Ovary (tissue), 9 donors: Measurements from ENCODE around the gene LYPD3. TPM values are rescaled to one million over a fixed set of nuclear protein-coding genes. Genes with fewer than 3 reads are reported as not detected.

Experiments
- DNase-seq, 5 donors: peaks; one replicate each; pipeline ENCODE4 v3.0.0-alpha.2; 2019 to 2020
- H3K27ac ChIP-seq, 2 donors: fragments of 200-600 bp; one replicate each; pipeline versions ENCODE4 v1.5.1 to v1.8.0; 2019 to 2022
- H3K27me3 ChIP-seq: fragments of 200-600 bp; one replicate; pipeline ENCODE4 v1.8.0; 2022
- H3K36me3 ChIP-seq: fragments of 200-600 bp; sonication (generic); one replicate; pipeline ENCODE4 v1.5.1; 2019
- H3K4me1 ChIP-seq: one replicate; pipeline ENCODE4 v1.8.1; 2013; ENCODE audit warnings: mild to moderate bottlenecking, moderate library complexity; ENCODE audit not compliant: insufficient read depth
- H3K4me3 ChIP-seq: fragments of 200-600 bp; sonication (generic); one replicate; pipeline ENCODE4 v1.5.1; 2017
- H3K9me3 ChIP-seq, 2 donors: fragments of 200-600 bp in 1 of 2; sonication (generic) in 1 of 2; one replicate each; pipeline versions ENCODE4 v1.5.1 to v1.8.1; 2013 to 2019; ENCODE audit warnings: mild to moderate bottlenecking in 1 of 2, moderate library complexity in 1 of 2
- EP300 ChIP-seq: sonication (generic); formaldehyde crosslinking; IDR thresholded peaks from one replicate; pipeline ENCODE4 v1.6.1; 2017; ENCODE audit warnings: antibody characterized with exemption
- POLR2A ChIP-seq: fragments of 450-650 bp; IDR thresholded peaks from one replicate; pipeline ENCODE4 v1.6.1; 2017; ENCODE audit warnings: antibody characterized with exemption, mild to moderate bottlenecking, moderate library complexity
- WGBS, 3 donors: extraction: QIAGEN DNeasy Blood & Tissue Kit in 1 of 3; methylation state at CpG; one replicate each; pipeline versions ENCODE4 v1.1.5 to v1.1.7; 2013 to 2017; 5-methylcytosine and 5-hydroxymethylcytosine counted together
- intact Hi-C, 4 donors: fragments of 100-400 bp; cut with DNase I; formaldehyde crosslinking; loops; one replicate each; pipeline versions ENCODE4 v1.11.0 to v1.15.1; 2022 to 2023
- polyA plus RNA-seq, 2 donors: library from polyadenylated mRNA; stranded (reverse); fragments of 200-250 nt in 1 of 2; fragments of 350-450 nt in 1 of 2; fragmentation: Illumina TruSeq in 1 of 2; extraction: RNeasy Lipid Tissue Mini Kit (QIAGEN cat#74804) in 1 of 2; gene quantifications; one replicate each; pipeline ENCODE4 v1.2.3, GENCODE V29; 2013 to 2014
- total RNA-seq, 7 donors: library from RNA; depleted of rRNA in 2 of 7; stranded (reverse); fragments of >200 nt in 2 of 7; fragmentation: NEBNext Ultra II Directional in 3 of 7; extraction: Animal tissue kit (Norgen Biotek cat#: 25700) in 3 of 7; gene quantifications; one replicate each; pipeline versions ENCODE4 v1.1.0 to v1.2.4, GENCODE V29; 2016 to 2023
- TF ChIP-seq, protein P1 (sequence below), 3 donors: fragments of 450-650 bp in 2 of 3; fragments of 200-600 bp in 1 of 3; IDR thresholded peaks; one replicate each; pipeline versions ENCODE4 v1.5.1 to v1.8.0; 2016 to 2022; ENCODE audit warnings: antibody characterized with exemption in 3 of 3, mild to moderate bottlenecking in 1 of 3
- donor health status: DM: no; HTN: no; CAD: no; lungs with moderate emphysema.
- donor health status: DM: no; HTN: no; CAD: no.
- donor health status: Bipolar disorder and iron deficiency.
- donor health status: DM: yes; HTN: yes; CAD: no.
- donor health status: DM: no; HTN: no; CAD: no.
- donor health status: DM: yes; HTN: yes; CAD: no.

The LYPD3 gene
- total and polyA plus RNA-seq, 9 donors: 1.8 to 15.1 (median 4.0) TPM

GRCh38 chr19:43464134-43464775 is 1.2 kb downstream of the LYPD3 start:
- TF ChIP-seq, protein P1, sequence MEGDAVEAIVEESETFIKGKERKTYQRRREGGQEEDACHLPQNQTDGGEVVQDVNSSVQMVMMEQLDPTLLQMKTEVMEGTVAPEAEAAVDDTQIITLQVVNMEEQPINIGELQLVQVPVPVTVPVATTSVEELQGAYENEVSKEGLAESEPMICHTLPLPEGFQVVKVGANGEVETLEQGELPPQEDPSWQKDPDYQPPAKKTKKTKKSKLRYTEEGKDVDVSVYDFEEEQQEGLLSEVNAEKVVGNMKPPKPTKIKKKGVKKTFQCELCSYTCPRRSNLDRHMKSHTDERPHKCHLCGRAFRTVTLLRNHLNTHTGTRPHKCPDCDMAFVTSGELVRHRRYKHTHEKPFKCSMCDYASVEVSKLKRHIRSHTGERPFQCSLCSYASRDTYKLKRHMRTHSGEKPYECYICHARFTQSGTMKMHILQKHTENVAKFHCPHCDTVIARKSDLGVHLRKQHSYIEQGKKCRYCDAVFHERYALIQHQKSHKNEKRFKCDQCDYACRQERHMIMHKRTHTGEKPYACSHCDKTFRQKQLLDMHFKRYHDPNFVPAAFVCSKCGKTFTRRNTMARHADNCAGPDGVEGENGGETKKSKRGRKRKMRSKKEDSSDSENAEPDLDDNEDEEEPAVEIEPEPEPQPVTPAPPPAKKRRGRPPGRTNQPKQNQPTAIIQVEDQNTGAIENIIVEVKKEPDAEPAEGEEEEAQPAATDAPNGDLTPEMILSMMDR (IDR thresholded peaks at IDR 0.05): no peak
- no peak for TF ChIP-seq EP300
- no peak for TF ChIP-seq POLR2A
- 6 to 11% (median 11%) methylated on average over 33 of the region's 33 CpGs for WGBS, 3 donors
- peak; percentile 81 to 89 (median 88) for DNase-seq
- H3K27me3 ChIP-seq: no peaks in the 10 kb centered on the region
- intact Hi-C loops: loop anchor here in 2 of 4 donors (5.0 kb wide), 3 partner anchors 38 to 63 kb away; partner anchors contain the start of genes ETHE1 (in 1 of the 2) and PHLDB3 (in 1 of the 2)
- no peaks in the 10 kb centered on the region for H3K4me1 ChIP-seq
- peak overlapping the region; percentile 61 for H3K4me3 ChIP-seq
- no peaks in the 10 kb centered on the region for H3K36me3 ChIP-seq
- H3K9me3 ChIP-seq: no peaks in the 10 kb centered on the region
- H3K27ac ChIP-seq: peak overlapping the region; percentile 78 to 92

DNA sequence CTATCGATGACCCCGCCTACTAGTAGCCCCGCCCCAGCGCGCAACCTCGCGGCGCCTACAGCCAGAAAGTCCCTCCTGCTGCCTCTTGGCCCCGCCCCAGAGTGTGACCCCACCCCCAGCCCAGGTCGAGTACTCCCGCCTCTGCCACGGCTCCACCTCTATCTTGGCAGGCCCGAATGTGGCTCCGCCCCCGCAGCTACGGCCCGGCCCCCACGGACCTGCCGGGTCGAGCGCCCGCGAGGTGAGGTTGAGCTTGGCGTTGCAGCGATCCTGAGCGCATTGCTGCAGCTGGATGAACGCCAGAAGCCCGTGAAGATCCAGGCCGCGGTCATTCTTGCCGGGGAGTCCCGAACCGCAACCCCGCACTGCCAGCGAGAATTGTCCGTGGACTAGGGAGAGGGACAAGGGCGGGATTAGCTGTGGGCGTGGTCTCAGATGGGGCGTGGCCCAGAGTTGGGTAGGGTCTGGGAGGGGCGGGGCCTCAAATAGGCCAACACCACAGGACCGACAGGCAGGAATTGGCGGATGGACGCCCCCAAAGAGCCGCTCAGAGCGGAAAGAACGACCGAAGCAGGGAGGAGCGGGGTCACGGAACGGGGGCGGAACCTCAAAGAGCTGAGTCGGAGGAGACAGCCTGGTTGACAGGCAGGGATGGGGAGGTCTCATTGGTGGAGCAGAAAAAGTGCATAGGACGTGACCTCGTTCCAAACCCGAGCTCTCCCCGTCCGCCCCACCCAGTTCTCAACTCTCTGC is 1.9 kb downstream of the LYPD3 start:
- Histone ChIP-seq H3K4me1 (no peaks in the 10 kb centered on the region), H3K36me3 (no peaks in the 10 kb centered on the region), H3K27ac (peak overlapping the region; percentile 78 to 92), H3K4me3 (peak overlapping the region; percentile 61), H3K27me3 (no peaks in the 10 kb centered on the region), H3K9me3 (no peaks in the 10 kb centered on the region)
- intact Hi-C loops: loop anchor here in 2 of 4 donors (5.0 kb wide), 3 partner anchors 39 to 64 kb away; partner anchors contain the start of genes ETHE1 (in 1 of the 2) and PHLDB3 (in 1 of the 2)
- TF ChIP-seq POLR2A: no peak
- 0 to 1% (median 0%) methylated on average over 49 to 57 of the region's 57 CpGs for WGBS, 3 donors
- DNase-seq: peak; percentile 97 to 99 (median 98)

GRCh38 chr19:43462785-43463380 is 2.5 kb downstream of the LYPD3 start:
- intact Hi-C loops: loop anchor here in 2 of 4 donors (5.0 kb wide), 3 partner anchors 39 to 64 kb away; partner anchors contain the start of genes ETHE1 (in 1 of the 2) and PHLDB3 (in 1 of the 2)
- H3K27ac ChIP-seq: peak overlapping the region in 1 of 2 donors; percentile 92

GRCh38 chr19:43462383-43462782 is 3.0 kb downstream of the LYPD3 start:
- Histone ChIP-seq H3K9me3 (no peaks in the 10 kb centered on the region), H3K4me1 (no peaks in the 10 kb centered on the region), H3K27me3 (no peaks in the 10 kb centered on the region), H3K4me3 (no peak overlapping the region), H3K27ac (no peak overlapping the region), H3K36me3 (no peaks in the 10 kb centered on the region)
- TF ChIP-seq EP300 (no peak), POLR2A (no peak)
- TF ChIP-seq, protein P1 (IDR thresholded peaks at IDR 0.05): no peak
- no peak for DNase-seq
- intact Hi-C loops: loop anchor here in 2 of 4 donors (5.0 kb wide), 3 partner anchors 40 to 65 kb away; partner anchors contain the start of genes ETHE1 (in 1 of the 2) and PHLDB3 (in 1 of the 2)
- 88 to 93% (median 91%) methylated on average over 7 of the region's 7 CpGs for WGBS, 3 donors

More at GRCh38 chr19:43462785-43463380, 2.5 kb downstream of the LYPD3 start:
- Histone ChIP-seq H3K36me3 (no peaks in the 10 kb centered on the region), H3K4me3 (peak overlapping the region; percentile 61), H3K9me3 (no peaks in the 10 kb centered on the region), H3K27me3 (no peaks in the 10 kb centered on the region), H3K4me1 (no peaks in the 10 kb centered on the region)
- TF ChIP-seq, protein P1 (IDR thresholded peaks at IDR 0.05): no peak
- TF ChIP-seq POLR2A (no peak), EP300 (no peak)
- DNase-seq: no peak
- WGBS, 3 donors: 9 to 14% (median 13%) methylated on average over 25 to 33 of the region's 33 CpGs
